Mesodermal cell (in vitro differentiated cells): ENCODE measurements around the gene ERLEC1.

Experiments
- H3K27ac ChIP-seq: 2 replicates; pipeline ENCODE4 v1.7.0; 2013; ENCODE audit warnings: mild to moderate bottlenecking, low read depth, low read length, moderate library complexity; ENCODE audit not compliant: severe bottlenecking
- H3K36me3 ChIP-seq: 2 replicates; pipeline ENCODE4 v1.7.1; 2013; ENCODE audit warnings: mild to moderate bottlenecking, low read length, moderate library complexity; ENCODE audit not compliant: control insufficient read depth, insufficient read depth
- H3K4me1 ChIP-seq: one replicate; pipeline ENCODE4 v1.7.1; 2013; ENCODE audit warnings: mild to moderate bottlenecking, low read length; ENCODE audit not compliant: insufficient read depth, control insufficient read depth, poor library complexity, severe bottlenecking
- H3K4me3 ChIP-seq: 2 replicates; pipeline ENCODE4 v1.7.0; 2013; ENCODE audit warnings: low read length, control low read depth, mild to moderate bottlenecking; ENCODE audit not compliant: insufficient read depth, poor library complexity, severe bottlenecking; ENCODE audit errors: extremely low read depth
- H3K9me3 ChIP-seq: 2 replicates; pipeline ENCODE4 v1.7.1; 2013; ENCODE audit warnings: mild to moderate bottlenecking, low read length, moderate library complexity; ENCODE audit not compliant: control insufficient read depth
- WGBS, 2 experiments: methylation state at CpG; one replicate each; pipeline ENCODE4 v1.1.5; 2013; ENCODE audit warnings: missing lambda C conversion rate in 2 of 2; ENCODE audit not compliant: insufficient coverage in 2 of 2; 5-methylcytosine and 5-hydroxymethylcytosine counted together

Gene ERLEC1

GRCh38 chr2:53859206-53860181 is 72.7 kb downstream of the ERLEC1 start, which contains the start of gene GPR75:
Gene GPR75 (minus strand): TSS chr2:53859967. CDS start chr2:53854756, 5,211 bp downstream.
- WGBS, 2 experiments = 94 to 98% methylated on average over 41 to 63 of the region's 72 CpGs
- no peak within 1 kb of the TSS for H3K4me3 ChIP-seq
- H3K36me3 ChIP-seq = peaks cover 56% of the 10 kb centered on the region
- no peak within 1 kb of the TSS for H3K27ac ChIP-seq
- H3K9me3 ChIP-seq = no peaks in the 10 kb centered on the region
- no peaks in the 10 kb centered on the region for H3K4me1 ChIP-seq

DNA sequence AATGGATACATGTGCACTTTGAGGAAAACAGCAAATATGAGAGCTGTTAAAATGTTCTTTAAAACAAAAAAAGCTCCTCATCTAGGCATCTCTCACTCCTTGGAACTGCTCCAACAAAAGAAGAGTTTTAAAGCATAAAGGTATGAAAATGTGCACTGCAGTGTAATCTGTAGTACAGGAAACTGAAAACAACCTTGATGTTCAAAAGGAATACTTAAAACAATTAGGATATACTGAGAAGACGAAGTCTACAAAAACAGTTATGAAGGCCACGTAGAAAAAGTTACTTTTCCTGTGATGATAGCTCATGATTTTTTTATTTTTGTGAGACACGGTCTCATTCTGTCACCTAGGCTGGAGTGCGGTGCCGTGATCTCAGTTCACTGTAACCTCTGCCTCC is 75.0 kb downstream of the ERLEC1 start:
- Histone ChIP-seq H3K36me3 (peaks cover 66% of the 10 kb centered on the region), H3K9me3 (no peaks in the 10 kb centered on the region), H3K4me3 (no peak overlapping the region), H3K27ac (no peak overlapping the region), H3K4me1 (no peaks in the 10 kb centered on the region)
- 95 to 100% methylated on average over 3 to 5 of the region's 5 CpGs for WGBS, 2 experiments

GRCh38 chr2:53863538-53864227 is 76.8 kb downstream of the ERLEC1 start:
- H3K9me3 ChIP-seq = no peaks in the 10 kb centered on the region
- 100% methylated on average over 1 to 2 of the region's 6 CpGs for WGBS, 2 experiments
- H3K4me1 ChIP-seq = no peaks in the 10 kb centered on the region
- H3K4me3 ChIP-seq = no peak overlapping the region
- H3K27ac ChIP-seq = no peak overlapping the region
- peaks cover 73% of the 10 kb centered on the region for H3K36me3 ChIP-seq

- H3K4me1 ChIP-seq = no peaks in the 10 kb centered on the region
- no peak overlapping the region for H3K27ac ChIP-seq
- no peaks in the 10 kb centered on the region for H3K9me3 ChIP-seq
- 90 to 100% methylated on average over 2 of the region's 2 CpGs for WGBS, 2 experiments
- H3K4me3 ChIP-seq = no peak overlapping the region
- H3K36me3 ChIP-seq = peaks cover 79% of the 10 kb centered on the region
These were observed 78.4 kb downstream of the ERLEC1 start for GRCh38 chr2:53865264-53865663.

DNA sequence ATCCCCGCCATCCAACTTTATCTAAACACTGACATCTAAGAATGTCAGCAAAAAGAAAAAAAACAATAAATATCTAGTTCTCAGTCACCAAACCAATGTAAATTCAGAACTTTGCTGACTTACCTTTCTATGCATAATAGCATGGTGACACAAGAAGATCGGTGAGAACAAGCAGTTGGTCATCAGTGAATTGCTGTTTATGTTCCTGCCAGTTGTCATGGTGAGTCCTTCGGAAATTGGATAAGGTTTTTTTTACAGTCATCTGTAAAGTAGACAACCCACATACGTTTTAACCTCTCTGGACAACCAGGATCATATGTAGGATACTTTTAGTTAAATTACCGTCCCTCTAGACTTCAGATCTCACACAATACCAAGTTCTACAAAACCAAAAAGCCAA is 79.1 kb downstream of the ERLEC1 start:
- Histone ChIP-seq H3K4me1 (no peaks in the 10 kb centered on the region), H3K4me3 (no peak overlapping the region), H3K36me3 (peaks cover 78% of the 10 kb centered on the region), H3K27ac (no peak overlapping the region), H3K9me3 (no peaks in the 10 kb centered on the region)
- WGBS, 2 experiments = 84 to 86% methylated on average over 1 to 2 of the region's 5 CpGs

DNA sequence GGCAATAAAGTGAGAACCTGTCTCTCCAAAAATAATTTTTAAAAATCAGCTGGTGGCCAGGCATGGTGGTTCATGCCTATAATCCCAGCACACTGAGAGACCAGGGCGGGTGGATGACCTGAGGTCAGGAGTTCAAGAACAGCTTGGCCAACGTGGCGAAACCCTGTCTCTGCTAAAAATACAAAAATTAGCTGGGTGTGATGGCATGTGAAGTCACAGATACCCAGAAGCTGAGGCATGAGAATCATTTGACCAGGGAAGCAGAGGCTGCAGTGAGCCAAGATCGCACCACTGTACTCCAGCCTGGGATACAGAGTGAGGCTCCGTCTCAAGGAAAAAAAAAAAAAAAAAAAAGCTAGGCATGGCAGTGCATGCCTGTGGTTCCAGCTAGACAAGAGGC is 80.3 kb downstream of the ERLEC1 start:
- Histone ChIP-seq H3K4me3 (no peak overlapping the region), H3K9me3 (no peaks in the 10 kb centered on the region), H3K27ac (no peak overlapping the region), H3K4me1 (no peaks in the 10 kb centered on the region), H3K36me3 (peaks cover 79% of the 10 kb centered on the region)
- WGBS, 2 experiments = 100% methylated on average over 5 of the region's 5 CpGs

DNA sequence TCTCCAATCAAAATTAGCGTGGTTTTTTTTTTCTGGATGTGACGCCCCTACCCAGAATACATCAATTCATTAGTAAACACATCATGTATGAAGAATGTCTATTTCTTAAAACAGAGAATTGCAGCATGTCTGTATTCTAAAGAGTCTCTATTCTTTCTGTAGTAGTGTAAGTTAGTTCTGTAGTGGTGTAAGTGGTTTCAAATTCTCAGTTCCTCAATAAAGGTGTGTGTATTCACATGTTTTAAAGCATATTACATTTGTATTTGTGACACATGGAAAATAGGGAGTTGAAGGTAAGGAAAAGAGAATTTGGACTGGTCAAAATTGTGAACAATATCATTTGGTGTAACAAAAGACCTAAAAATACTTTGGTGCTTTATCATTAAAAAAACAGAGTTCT is 80.9 kb downstream of the ERLEC1 start:
- Histone ChIP-seq H3K36me3 (peaks cover 81% of the 10 kb centered on the region), H3K27ac (no peak overlapping the region), H3K4me1 (no peaks in the 10 kb centered on the region), H3K4me3 (no peak overlapping the region), H3K9me3 (no peaks in the 10 kb centered on the region)
- no CpG with 5 or more reads among the region's 2 CpGs for whole genome bisulfite sequencing, 2 experiments
